Nephron progenitor cell (in vitro differentiated cells): ENCODE data around the gene FBRSL1.

Experiments
- DNase-seq: peaks from one replicate; pipeline ENCODE4 v3.0.0; 2021
- H3K27ac Mint-ChIP-seq: 2 replicates; pipeline ENCODE4 v1.8.0; 2021; ENCODE audit warnings: mild to moderate bottlenecking, moderate library complexity, mixed read lengths
- H3K27me3 Mint-ChIP-seq: 2 replicates; pipeline ENCODE4 v1.8.0; 2021; ENCODE audit warnings: mild to moderate bottlenecking, low read depth, mixed read lengths; ENCODE audit not compliant: poor library complexity
- H3K36me3 Mint-ChIP-seq: 2 replicates; pipeline ENCODE4 v1.8.0; 2021; ENCODE audit warnings: low read depth, mixed read lengths
- H3K4me1 Mint-ChIP-seq: 2 replicates; pipeline ENCODE4 v1.8.0; 2021; ENCODE audit warnings: mixed read lengths
- H3K4me3 Mint-ChIP-seq: 2 replicates; pipeline ENCODE4 v1.8.0; 2021; ENCODE audit warnings: mild to moderate bottlenecking, moderate library complexity, mixed read lengths
- H3K9me3 Mint-ChIP-seq: 2 replicates; pipeline ENCODE4 v1.8.0; 2021; ENCODE audit warnings: mild to moderate bottlenecking, moderate library complexity, mixed read lengths
- CTCF ChIP-seq: fragments of 200-600 bp; sonication (generic); IDR thresholded peaks from 2 replicates; pipeline ENCODE4 v1.5.0; 2021; ENCODE audit warnings: antibody characterized with exemption

The FBRSL1 gene

GRCh38 chr12:132456186-132456943 lies 33.6 kb upstream of the FBRSL1 start:
- DNase-seq: no peak
- Mint-ChIP-seq H3K4me1 (peaks cover 48% of the 10 kb centered on the region), H3K36me3 (no peaks in the 10 kb centered on the region), H3K27me3 (peaks cover 22% of the 10 kb centered on the region), H3K9me3 (peaks cover 8% of the 10 kb centered on the region), H3K27ac (no peak overlapping the region), H3K4me3 (peak overlapping the region; percentile 24)
- TF ChIP-seq CTCF: no peak

GRCh38 chr12:132456944-132457495 lies 32.9 kb upstream of the FBRSL1 start:
- peaks cover 27% of the 10 kb centered on the region for H3K27me3 Mint-ChIP-seq
- H3K36me3 Mint-ChIP-seq: no peaks in the 10 kb centered on the region
- peaks cover 8% of the 10 kb centered on the region for H3K9me3 Mint-ChIP-seq
- DNase-seq: no peak
- no peak overlapping the region for H3K4me3 Mint-ChIP-seq
- no peak for TF ChIP-seq CTCF
- peak overlapping the region; percentile 69 for H3K27ac Mint-ChIP-seq
- peaks cover 46% of the 10 kb centered on the region for H3K4me1 Mint-ChIP-seq

GRCh38 chr12:132458441-132458840 lies 31.5 kb upstream of the FBRSL1 start:
- no peak for TF ChIP-seq CTCF
- DNase-seq: no peak
- peaks cover 11% of the 10 kb centered on the region for H3K9me3 Mint-ChIP-seq
- H3K27me3 Mint-ChIP-seq: peaks cover 32% of the 10 kb centered on the region
- peaks cover 36% of the 10 kb centered on the region for H3K4me1 Mint-ChIP-seq
- H3K36me3 Mint-ChIP-seq: no peaks in the 10 kb centered on the region
- H3K4me3 Mint-ChIP-seq: no peak overlapping the region
- no peak overlapping the region for H3K27ac Mint-ChIP-seq

- no peak for DNase-seq
- peaks cover 32% of the 10 kb centered on the region for H3K27me3 Mint-ChIP-seq
- H3K4me1 Mint-ChIP-seq: peaks cover 36% of the 10 kb centered on the region
- no peak for TF ChIP-seq CTCF
- H3K27ac Mint-ChIP-seq: no peak overlapping the region
- H3K36me3 Mint-ChIP-seq: no peaks in the 10 kb centered on the region
- H3K4me3 Mint-ChIP-seq: no peak overlapping the region
- H3K9me3 Mint-ChIP-seq: peaks cover 11% of the 10 kb centered on the region
Measured at GRCh38 chr12:132458846-132459641, 30.9 kb upstream of the FBRSL1 start.

- Mint-ChIP-seq H3K36me3 (no peaks in the 10 kb centered on the region), H3K4me3 (no peak overlapping the region), H3K4me1 (peaks cover 24% of the 10 kb centered on the region), H3K27ac (no peak overlapping the region), H3K9me3 (peaks cover 7% of the 10 kb centered on the region), H3K27me3 (peaks cover 28% of the 10 kb centered on the region)
- TF ChIP-seq CTCF: peak; percentile 11
- no peak for DNase-seq
Measured at GRCh38 chr12:132460571-132460970, 29.4 kb upstream of the FBRSL1 start.
